ENCODE data around the gene AFAP1L1.

DNA sequence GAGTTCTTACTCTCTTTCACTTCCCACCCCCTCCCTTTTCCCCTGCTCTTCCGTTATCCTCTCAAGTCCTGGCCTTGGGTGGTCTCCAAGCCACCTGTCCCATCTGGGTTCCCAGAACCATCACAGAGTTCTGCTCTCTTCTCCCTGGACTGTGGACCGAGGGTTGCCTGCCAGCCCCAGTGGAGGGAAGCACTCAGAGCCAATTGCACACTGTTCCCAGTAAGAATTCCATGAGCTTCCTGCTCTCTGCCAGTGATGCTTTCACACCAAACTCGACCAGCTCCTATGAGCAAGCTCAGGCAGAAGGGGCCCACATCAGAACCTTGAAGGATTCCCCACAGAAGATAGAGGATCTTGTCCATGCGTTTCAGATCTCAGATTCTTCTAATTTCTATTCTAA, 20.1 kb upstream of the AFAP1L1 start:
- TF ChIP-seq CTCF (IDR thresholded peaks at IDR 0.05) = no peak
- TF ChIP-seq, protein P1, sequence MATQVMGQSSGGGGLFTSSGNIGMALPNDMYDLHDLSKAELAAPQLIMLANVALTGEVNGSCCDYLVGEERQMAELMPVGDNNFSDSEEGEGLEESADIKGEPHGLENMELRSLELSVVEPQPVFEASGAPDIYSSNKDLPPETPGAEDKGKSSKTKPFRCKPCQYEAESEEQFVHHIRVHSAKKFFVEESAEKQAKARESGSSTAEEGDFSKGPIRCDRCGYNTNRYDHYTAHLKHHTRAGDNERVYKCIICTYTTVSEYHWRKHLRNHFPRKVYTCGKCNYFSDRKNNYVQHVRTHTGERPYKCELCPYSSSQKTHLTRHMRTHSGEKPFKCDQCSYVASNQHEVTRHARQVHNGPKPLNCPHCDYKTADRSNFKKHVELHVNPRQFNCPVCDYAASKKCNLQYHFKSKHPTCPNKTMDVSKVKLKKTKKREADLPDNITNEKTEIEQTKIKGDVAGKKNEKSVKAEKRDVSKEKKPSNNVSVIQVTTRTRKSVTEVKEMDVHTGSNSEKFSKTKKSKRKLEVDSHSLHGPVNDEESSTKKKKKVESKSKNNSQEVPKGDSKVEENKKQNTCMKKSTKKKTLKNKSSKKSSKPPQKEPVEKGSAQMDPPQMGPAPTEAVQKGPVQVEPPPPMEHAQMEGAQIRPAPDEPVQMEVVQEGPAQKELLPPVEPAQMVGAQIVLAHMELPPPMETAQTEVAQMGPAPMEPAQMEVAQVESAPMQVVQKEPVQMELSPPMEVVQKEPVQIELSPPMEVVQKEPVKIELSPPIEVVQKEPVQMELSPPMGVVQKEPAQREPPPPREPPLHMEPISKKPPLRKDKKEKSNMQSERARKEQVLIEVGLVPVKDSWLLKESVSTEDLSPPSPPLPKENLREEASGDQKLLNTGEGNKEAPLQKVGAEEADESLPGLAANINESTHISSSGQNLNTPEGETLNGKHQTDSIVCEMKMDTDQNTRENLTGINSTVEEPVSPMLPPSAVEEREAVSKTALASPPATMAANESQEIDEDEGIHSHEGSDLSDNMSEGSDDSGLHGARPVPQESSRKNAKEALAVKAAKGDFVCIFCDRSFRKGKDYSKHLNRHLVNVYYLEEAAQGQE (IDR thresholded peaks at IDR 0.05; ENCODE audit: insufficient read depth in 1 of 2, low read depth in 2 of 2, low read length in 1 of 2) = no peak
- no peak for TF ChIP-seq SIN3A (IDR thresholded peaks at IDR 0.05; ENCODE audit: borderline replicate concordance, insufficient read depth, low read depth, low read length)
- no peak for TF ChIP-seq TCF7L2 (IDR thresholded peaks at IDR 0.05; ENCODE audit: low read depth, low read length)
